Loucy (cell line): ENCODE results near the gene PCDHGA1.

Experiments used
- H2AFZ ChIP-seq: fragments of 200-600 bp; sonication (generic); 2 replicates; pipeline ENCODE4 v1.6.0; 2016; ENCODE audit warnings: antibody characterized with exemption, mild to moderate bottlenecking, low read length, moderate library complexity
- H3F3A ChIP-seq: fragments of 200-600 bp; 2 replicates; pipeline ENCODE4 v1.6.0; 2016; ENCODE audit warnings: antibody characterized with exemption, low read depth, mild to moderate bottlenecking
- H3K27me3 ChIP-seq: fragments of 200-600 bp; sonication (generic); 2 replicates; pipeline ENCODE4 v1.6.1; 2014; ENCODE audit warnings: low read length, mild to moderate bottlenecking; ENCODE audit not compliant: insufficient read depth, poor library complexity, severe bottlenecking
- H3K36me3 ChIP-seq: fragments of 200-600 bp; sonication (generic); 2 replicates; pipeline ENCODE4 v1.6.1; 2016; ENCODE audit warnings: low read length; ENCODE audit not compliant: insufficient read depth
- H3K4me1 ChIP-seq: fragments of 200-600 bp; sonication (generic); 2 replicates; pipeline ENCODE4 v1.5.1; 2014; ENCODE audit warnings: low read length, mild to moderate bottlenecking; ENCODE audit not compliant: insufficient read depth, poor library complexity, severe bottlenecking
- H3K4me2 ChIP-seq: fragments of 200-600 bp; sonication (generic); 2 replicates; pipeline ENCODE4 v1.6.0; 2014; ENCODE audit warnings: antibody characterized with exemption, low read length, low read depth, mild to moderate bottlenecking; ENCODE audit not compliant: poor library complexity, severe bottlenecking
- H3K4me3 ChIP-seq: fragments of 200-600 bp; sonication (generic); 2 replicates; pipeline ENCODE4 v1.5.1; 2014; ENCODE audit warnings: low read length, mild to moderate bottlenecking, mixed read lengths; ENCODE audit not compliant: poor library complexity, severe bottlenecking
- H3K79me2 ChIP-seq: fragments of 200-600 bp; sonication (generic); 2 replicates; pipeline ENCODE4 v1.6.1; 2014; ENCODE audit warnings: low read length; ENCODE audit not compliant: insufficient read depth
- H3K9ac ChIP-seq: fragments of 200-600 bp; sonication (generic); 2 replicates; pipeline ENCODE4 v1.6.0; 2014; ENCODE audit warnings: mild to moderate bottlenecking, low read depth, low read length, moderate library complexity; ENCODE audit not compliant: poor library complexity, severe bottlenecking
- H3K9me2 ChIP-seq: fragments of 200-600 bp; sonication (generic); replicated peaks from 2 replicates; pipeline ENCODE4 v1.6.1; 2016; ENCODE audit warnings: low read depth, low read length, mixed read lengths
- H3K9me3 ChIP-seq: fragments of 200-600 bp; sonication (generic); 2 replicates; pipeline ENCODE4 v1.6.1; 2014; ENCODE audit warnings: mild to moderate bottlenecking, antibody characterized with exemption, low read length, low read depth; ENCODE audit not compliant: insufficient read depth
- H4K20me1 ChIP-seq: fragments of 200-600 bp; sonication (generic); 2 replicates; pipeline ENCODE4 v1.6.0; 2014; ENCODE audit warnings: antibody characterized with exemption, low read length, mild to moderate bottlenecking; ENCODE audit not compliant: insufficient read depth, poor library complexity, severe bottlenecking
- CTCF ChIP-seq: fragments of 200-600 bp; sonication (generic); conservative IDR thresholded peaks from 2 replicates; pipeline ENCODE4 v1.5.1; 2014; ENCODE audit warnings: mild to moderate bottlenecking, antibody characterized with exemption, low read length
- EZH2phosphoT487 ChIP-seq: fragments of 200-600 bp; IDR thresholded peaks from 2 replicates; pipeline ENCODE4 v1.6.1; 2018; ENCODE audit warnings: antibody characterized with exemption, mild to moderate bottlenecking, moderate library complexity, borderline replicate concordance

PCDHGA1 gene

GRCh38 chr5:141421489-141421855 is 91.2 kb downstream of the PCDHGA1 start:
- H3K27me3 ChIP-seq: no peaks in the 10 kb centered on the region
- H3F3A ChIP-seq: no peaks in the 10 kb centered on the region
- no peaks in the 10 kb centered on the region for H3K4me1 ChIP-seq
- TF ChIP-seq EZH2phosphoT487 (no peak), CTCF (no peak)
- H3K4me2 ChIP-seq: no peak overlapping the region
- H3K79me2 ChIP-seq: no peaks in the 10 kb centered on the region
- no peak overlapping the region for H3K4me3 ChIP-seq
- no peaks in the 10 kb centered on the region for H3K9me2 ChIP-seq
- no peak overlapping the region for H3K9ac ChIP-seq
- no peaks in the 10 kb centered on the region for H3K9me3 ChIP-seq
- no peak overlapping the region for H2AFZ ChIP-seq
- no peaks in the 10 kb centered on the region for H3K36me3 ChIP-seq
- no peaks in the 10 kb centered on the region for H4K20me1 ChIP-seq

GRCh38 chr5:141422742-141423291 is 92.5 kb downstream of the PCDHGA1 start:
- TF ChIP-seq CTCF: no peak
- TF ChIP-seq EZH2phosphoT487: no peak
- no peaks in the 10 kb centered on the region for H3K9me3 ChIP-seq
- no peaks in the 10 kb centered on the region for H3K4me1 ChIP-seq
- H2AFZ ChIP-seq: no peak overlapping the region
- no peaks in the 10 kb centered on the region for H3K36me3 ChIP-seq
- no peaks in the 10 kb centered on the region for H4K20me1 ChIP-seq
- H3K9me2 ChIP-seq: no peaks in the 10 kb centered on the region
- no peak overlapping the region for H3K9ac ChIP-seq
- H3K4me3 ChIP-seq: no peak overlapping the region
- no peaks in the 10 kb centered on the region for H3K79me2 ChIP-seq
- H3K4me2 ChIP-seq: no peak overlapping the region
- no peaks in the 10 kb centered on the region for H3K27me3 ChIP-seq
- no peaks in the 10 kb centered on the region for H3F3A ChIP-seq

GRCh38 chr5:141427783-141428426 is 97.6 kb downstream of the PCDHGA1 start:
- no peaks in the 10 kb centered on the region for H3K27me3 ChIP-seq
- H3K9me3 ChIP-seq: no peaks in the 10 kb centered on the region
- H3K4me2 ChIP-seq: no peak overlapping the region

More at GRCh38 chr5:141427783-141428426, 97.6 kb downstream of the PCDHGA1 start:
- Histone ChIP-seq H2AFZ (no peak overlapping the region), H3K9ac (no peak overlapping the region), H3K4me1 (no peaks in the 10 kb centered on the region), H3K4me3 (no peak overlapping the region), H3K9me2 (no peaks in the 10 kb centered on the region), H4K20me1 (no peaks in the 10 kb centered on the region), H3K79me2 (no peaks in the 10 kb centered on the region), H3K36me3 (no peaks in the 10 kb centered on the region), H3F3A (no peaks in the 10 kb centered on the region)
- no peak for TF ChIP-seq EZH2phosphoT487
- TF ChIP-seq CTCF: no peak
